SH-SY5Y (cell line): ENCODE results near the gene HOXB8.

Experiments used
- GATA2 ChIP-seq: IDR thresholded peaks from 2 replicates; pipeline ENCODE4 v1.6.1; 2011; ENCODE audit warnings: mild to moderate bottlenecking, low read depth, low read length
- GATA3 ChIP-seq: IDR thresholded peaks from 2 replicates; pipeline ENCODE4 v1.6.1; 2011; ENCODE audit warnings: low read depth, mild to moderate bottlenecking, low read length, moderate library complexity

DNA sequence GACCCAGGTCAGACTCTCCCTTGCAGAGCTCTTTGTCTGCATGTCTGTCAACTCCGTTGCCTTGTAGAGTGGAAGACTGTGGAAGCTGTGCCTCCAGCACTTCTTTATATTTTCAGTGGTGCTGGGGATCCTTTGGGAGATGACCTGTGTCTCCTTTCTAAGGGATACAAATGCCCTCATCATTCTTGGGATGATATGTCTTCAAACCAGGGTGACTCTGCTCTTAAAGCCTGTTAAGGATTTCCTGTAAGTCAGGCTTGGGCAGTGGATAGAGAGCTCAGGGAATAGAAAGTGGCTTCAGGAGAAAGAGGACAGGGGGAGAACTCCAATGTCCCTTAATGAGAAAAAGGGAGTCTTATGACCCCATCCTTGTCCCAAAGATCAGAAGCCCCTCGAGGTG lies 26.6 kb downstream of the HOXB8 start:
- TF ChIP-seq GATA2 (no peak), GATA3 (no peak)
